Transverse colon (tissue), 3 donors: ENCODE data around the gene NBPF1.
A peak's percentile ranks its signal among the peaks of the same experiment; 100 is the strongest.

Experiments
- CTCF ChIP-seq, 5 experiments: fragments of 200-600 bp in 3 of 5; fragments of 450-650 bp in 2 of 5; sonication (generic) in 3 of 5; IDR thresholded peaks; 1 replicate in 2 of 5; 2 replicates in 3 of 5; pipeline ENCODE4 v1.5.1; 2016 to 2017; ENCODE audit warnings: antibody characterized with exemption in 5 of 5, inconsistent platforms in 3 of 5, mild to moderate bottlenecking in 2 of 5, moderate library complexity in 1 of 5
- POLR2A ChIP-seq: fragments of 450-650 bp; IDR thresholded peaks from one replicate; pipeline ENCODE4 v1.6.1; 2016; ENCODE audit warnings: antibody characterized with exemption, mild to moderate bottlenecking, moderate library complexity

GRCh38 chr1:16644482-16645270 is 31.3 kb upstream of the NBPF1 start:
- TF ChIP-seq CTCF (IDR thresholded peaks at IDR 0.05), result peak in 3 of 5 experiments; percentile 37 to 63 (median 54)
- TF ChIP-seq POLR2A, result peak; percentile 35
